Measurements from ENCODE around the gene PPM1G. TPM values are rescaled to one million over a fixed set of nuclear protein-coding genes. Genes with fewer than 3 reads are reported as not detected.

PPM1G gene
- polyA plus RNA-seq, 1 of the 3 experiments (the other 2 are of a cell fraction), result 113 TPM

GRCh38 chr2:27373567-27373966 lies 35.8 kb downstream of the PPM1G start:
- Histone ChIP-seq H3K9me2 (no peaks in the 10 kb centered on the region), H3K27ac (ENCODE audit: low read depth in 2 of 2, low read length in 1 of 2) (no peak overlapping the region), H3K4me1 (ENCODE audit: control insufficient read depth in 1 of 2, insufficient read depth in 2 of 2, low read depth in 1 of 2, low read length in 1 of 2) (peaks cover 11 to 54% of the 10 kb centered on the region in 2 experiments; a peak in 3 of 4 replicates), H3K4me2 (no peak overlapping the region), H2AFZ (ENCODE audit: low read depth) (no peak overlapping the region), H3K36me3 (replicated peaks in 1 of 2; ENCODE audit: control insufficient read depth in 1 of 2, insufficient read depth in 2 of 2, low read length in 1 of 2) (peaks cover 42 to 66% of the 10 kb centered on the region in 2 experiments), H3K27me3 (ENCODE audit: insufficient read depth) (no peaks in the 10 kb centered on the region), H3K9ac (no peak overlapping the region), H3F3A (replicated peaks; ENCODE audit: insufficient read depth) (peaks cover 8% of the 10 kb centered on the region), H4K20me1 (ENCODE audit: insufficient read depth) (peaks cover 4% of the 10 kb centered on the region), H3K79me2 (ENCODE audit: insufficient read depth) (peaks cover 70% of the 10 kb centered on the region), H3K9me3 (no peaks in the 10 kb centered on the region), H3K4me3 (ENCODE audit: low read depth in 2 of 2, low read length in 1 of 2) (no peak overlapping the region)
- TF ChIP-seq USF1 (IDR thresholded peaks at IDR 0.05; ENCODE audit: borderline replicate concordance, low read depth) (no peak), POLR2AphosphoS5 (IDR thresholded peaks at IDR 0.05; ENCODE audit: low read depth, low read length) (no peak), MEF2A (IDR thresholded peaks at IDR 0.05; ENCODE audit: borderline replicate concordance, low read depth) (no peak), RXRA (IDR thresholded peaks at IDR 0.05; ENCODE audit: borderline replicate concordance, low read depth) (no peak), MXI1 (IDR thresholded peaks at IDR 0.05; ENCODE audit: low read depth, low read length) (no peak), SMC3 (IDR thresholded peaks at IDR 0.05; ENCODE audit: low read depth, low read length) (no peak), NRF1 (IDR thresholded peaks at IDR 0.05; ENCODE audit: low read depth, low read length) (no peak), RCOR1 (IDR thresholded peaks at IDR 0.05; ENCODE audit: low read length) (no peak), JUND (IDR thresholded peaks at IDR 0.05) (no peak)
- WGBS (ENCODE audit: low lambda C conversion rate), result 98% methylated on average over 5 of the region's 5 CpGs
- ChIA-PET CTCF (interaction anchor here (1.1 to 2.8 kb wide), 4 partner anchors 36 to 431 kb away, joined by 3 to 7 read pairs (median 4); partner anchors contain the start of genes NRBP1 and PPM1G), POLR2A (no interaction called here)
- DNase-seq, result no peak

GRCh38 chr2:27372937-27373336 lies 36.5 kb downstream of the PPM1G start:
- H2AFZ ChIP-seq (ENCODE audit: low read depth), result no peak overlapping the region
- no peak for DNase-seq
- H3K9me3 ChIP-seq, result no peaks in the 10 kb centered on the region
- ChIA-PET POLR2A (interaction anchor here (2.2 kb wide), 1 partner anchor 55 kb away, joined by 7 read pairs; the partner anchor contains the start of gene NRBP1), CTCF (interaction anchor here (1.0 to 2.8 kb wide), 5 partner anchors 16 to 70 kb away, joined by 3 to 7 read pairs (median 4); partner anchors contain the start of genes NRBP1 and PPM1G)
- H3K36me3 ChIP-seq (replicated peaks in 1 of 2; ENCODE audit: control insufficient read depth in 1 of 2, insufficient read depth in 2 of 2, low read length in 1 of 2), result peaks cover 47 to 66% of the 10 kb centered on the region in 2 experiments
- H3K27me3 ChIP-seq (ENCODE audit: insufficient read depth), result no peaks in the 10 kb centered on the region
- 84% methylated on average over 6 of the region's 6 CpGs for WGBS (ENCODE audit: low lambda C conversion rate)
- peaks cover 8% of the 10 kb centered on the region for H3F3A ChIP-seq (replicated peaks; ENCODE audit: insufficient read depth)
- H3K9me2 ChIP-seq, result no peaks in the 10 kb centered on the region
- peaks cover 4% of the 10 kb centered on the region for H4K20me1 ChIP-seq (ENCODE audit: insufficient read depth)
- H3K4me2 ChIP-seq, result no peak overlapping the region
- H3K4me3 ChIP-seq (ENCODE audit: low read depth in 2 of 2, low read length in 1 of 2), result no peak overlapping the region
- H3K27ac ChIP-seq (ENCODE audit: low read depth in 2 of 2, low read length in 1 of 2), result no peak overlapping the region
- peaks cover 11 to 48% of the 10 kb centered on the region in 2 experiments; a peak in 3 of 4 replicates for H3K4me1 ChIP-seq (ENCODE audit: control insufficient read depth in 1 of 2, insufficient read depth in 2 of 2, low read depth in 1 of 2, low read length in 1 of 2)
- no peak overlapping the region for H3K9ac ChIP-seq
- H3K79me2 ChIP-seq (ENCODE audit: insufficient read depth), result peaks cover 69% of the 10 kb centered on the region
- TF ChIP-seq RAD21 (IDR thresholded peaks at IDR 0.05; ENCODE audit: low read length) (no peak), PBX3 (IDR thresholded peaks at IDR 0.05) (no peak), YY1 (IDR thresholded peaks at IDR 0.05; ENCODE audit: low read depth) (no peak), NFIC (IDR thresholded peaks at IDR 0.05; ENCODE audit: borderline replicate concordance) (no peak), USF2 (IDR thresholded peaks at IDR 0.05; ENCODE audit: borderline replicate concordance, low read depth, low read length) (no peak), RCOR1 (IDR thresholded peaks at IDR 0.05; ENCODE audit: low read length) (no peak), TCF12 (IDR thresholded peaks at IDR 0.05) (no peak), FOSL2 (IDR thresholded peaks at IDR 0.05; ENCODE audit: borderline replicate concordance, low read depth) (no peak), CTCF (IDR thresholded peaks at IDR 0.05) (no peak), RFX5 (IDR thresholded peaks at IDR 0.05; ENCODE audit: low read length) (no peak), ELF1 (IDR thresholded peaks at IDR 0.05) (no peak), POLR2AphosphoS5 (IDR thresholded peaks at IDR 0.05; ENCODE audit: low read depth, low read length) (no peak), EZH2phosphoT487 (IDR thresholded peaks at IDR 0.05; ENCODE audit: borderline replicate concordance, low read depth) (no peak), JUND (IDR thresholded peaks at IDR 0.05) (no peak), ZBTB33 (IDR thresholded peaks at IDR 0.05; ENCODE audit: borderline replicate concordance, low read depth) (no peak), MEF2A (IDR thresholded peaks at IDR 0.05; ENCODE audit: borderline replicate concordance, low read depth) (no peak)
